CD4-positive, CD25-positive, alpha-beta regulatory T cell (primary cell): ENCODE results near the gene AKT2. TPM values are rescaled to one million over a fixed set of nuclear protein-coding genes. Genes with fewer than 3 reads are reported as not detected.

ENCODE experiments used
- ATAC-seq, 2 donors: fragments of 150-1000 bp; cut with Tn5 transposase; one replicate each; pipeline ENCODE4 v1.10.0; 2021; ENCODE audit warnings: low read depth in 2 of 2, moderate number of reproducible peaks in 2 of 2, moderate library complexity in 1 of 2
- DNase-seq, 3 donors: peaks; one replicate each; pipeline versions ENCODE4 v3.0.0 to v3.0.0-alpha.2; 2012 to 2022; ENCODE audit warnings: mixed read lengths in 1 of 3
- H3K27ac ChIP-seq: one replicate; pipeline ENCODE4 v1.7.0; 2013; ENCODE audit warnings: mild to moderate bottlenecking, low read length; ENCODE audit not compliant: insufficient read depth, poor library complexity, severe bottlenecking
- H3K27me3 ChIP-seq: one replicate; pipeline ENCODE4 v1.7.0; 2013; ENCODE audit warnings: low read length; ENCODE audit not compliant: control insufficient read depth, insufficient read depth
- H3K36me3 ChIP-seq: one replicate; pipeline ENCODE4 v1.7.0; 2013; ENCODE audit warnings: mild to moderate bottlenecking, low read length, moderate library complexity; ENCODE audit not compliant: control insufficient read depth, insufficient read depth
- H3K4me1 ChIP-seq: 2 replicates; pipeline ENCODE4 v1.7.0; 2013; ENCODE audit warnings: mild to moderate bottlenecking, low read length; ENCODE audit not compliant: insufficient read depth, control insufficient read depth, poor library complexity, severe bottlenecking
- H3K4me3 ChIP-seq: one replicate; pipeline ENCODE4 v1.7.0; 2013; ENCODE audit warnings: low read depth, mild to moderate bottlenecking, low read length, moderate library complexity
- H3K9me3 ChIP-seq, 2 experiments: 1 replicate in 1 of 2; 2 replicates in 1 of 2; pipeline ENCODE4 v1.7.0; 2013; ENCODE audit warnings: low read length in 2 of 2, mild to moderate bottlenecking in 1 of 2, moderate library complexity in 1 of 2; ENCODE audit not compliant: control insufficient read depth in 2 of 2
- H3K27ac Mint-ChIP-seq, 3 donors: one replicate each; pipeline ENCODE4 v1.8.0; 2020 to 2022; ENCODE audit warnings: mild to moderate bottlenecking in 3 of 3, mixed read lengths in 3 of 3, moderate library complexity in 2 of 3
- H3K27me3 Mint-ChIP-seq: one replicate; pipeline ENCODE4 v1.8.0; 2022; ENCODE audit warnings: mild to moderate bottlenecking, mixed read lengths
- H3K36me3 Mint-ChIP-seq: one replicate; pipeline ENCODE4 v1.8.0; 2020; ENCODE audit warnings: mixed read lengths
- H3K4me1 Mint-ChIP-seq, 4 donors: one replicate each; pipeline ENCODE4 v1.8.0; 2020 to 2022; ENCODE audit warnings: mixed read lengths in 4 of 4, mild to moderate bottlenecking in 1 of 4
- H3K4me3 Mint-ChIP-seq, 4 donors: one replicate each; pipeline ENCODE4 v1.8.0; 2020 to 2022; ENCODE audit warnings: mild to moderate bottlenecking in 4 of 4, mixed read lengths in 4 of 4, moderate library complexity in 3 of 4
- H3K9me3 Mint-ChIP-seq, 7 donors: one replicate each; pipeline ENCODE4 v1.8.0; 2020 to 2022; ENCODE audit warnings: mixed read lengths in 7 of 7, mild to moderate bottlenecking in 3 of 7, moderate library complexity in 2 of 7
- polyA plus RNA-seq, 4 donors: library from polyadenylated mRNA; unstranded; fragments of 300-500 nt; fragmentation: Illumina TruSeq; gene quantifications; one replicate each; pipeline ENCODE4 v1.2.3, GENCODE V29; 2021
- total RNA-seq: library from RNA; stranded (reverse); gene quantifications from one replicate; pipeline ENCODE4 v1.2.3, GENCODE V29; 2022

AKT2 gene
- total and polyA plus RNA-seq, 5 donors from 2014 or later: 16.4 to 193 (median 25.1) TPM

GRCh38 chr19:40255619-40256166 is 29.5 kb downstream of the AKT2 start:
- no peaks in the 10 kb centered on the region for H3K9me3 ChIP-seq
- H3K27ac ChIP-seq: no peak overlapping the region
- DNase-seq (no peak), ATAC-seq (no peak)
- no peaks in the 10 kb centered on the region for H3K27me3 ChIP-seq
- no peak overlapping the region for H3K4me3 ChIP-seq
- Mint-ChIP-seq H3K27ac (peak overlapping the region in 2 of 3 donors; percentile 69 to 79), H3K36me3 (peaks cover 36% of the 10 kb centered on the region), H3K4me1 (peaks cover 0 to 36% (median 26%) of the 10 kb centered on the region in 4 donors), H3K4me3 (no peak overlapping the region), H3K27me3 (no peaks in the 10 kb centered on the region), H3K9me3 (no peaks in the 10 kb centered on the region)
- H3K36me3 ChIP-seq: peaks cover 47% of the 10 kb centered on the region
- H3K4me1 ChIP-seq: no peaks in the 10 kb centered on the region

GRCh38 chr19:40254714-40255418 is 30.3 kb downstream of the AKT2 start:
- peaks cover 37% of the 10 kb centered on the region for H3K36me3 Mint-ChIP-seq
- ATAC-seq (no peak), DNase-seq (no peak)
- peak overlapping the region in 2 of 3 donors; percentile 66 to 69 for H3K27ac Mint-ChIP-seq
- no peaks in the 10 kb centered on the region for H3K27me3 Mint-ChIP-seq
- no peaks in the 10 kb centered on the region for H3K9me3 ChIP-seq
- no peaks in the 10 kb centered on the region for H3K4me1 ChIP-seq
- H3K9me3 Mint-ChIP-seq: no peaks in the 10 kb centered on the region
- H3K27ac ChIP-seq: no peak overlapping the region
- peaks cover 49% of the 10 kb centered on the region for H3K36me3 ChIP-seq
- no peak overlapping the region for H3K4me3 ChIP-seq
- H3K4me1 Mint-ChIP-seq: peaks cover 0 to 32% (median 25%) of the 10 kb centered on the region in 4 donors
- H3K4me3 Mint-ChIP-seq: peak overlapping the region in 1 of 4 donors; percentile 8
- H3K27me3 ChIP-seq: no peaks in the 10 kb centered on the region

GRCh38 chr19:40253611-40254092 is 31.5 kb downstream of the AKT2 start:
- Histone ChIP-seq H3K9me3 (no peaks in the 10 kb centered on the region), H3K27ac (no peak overlapping the region), H3K4me1 (no peaks in the 10 kb centered on the region), H3K27me3 (no peaks in the 10 kb centered on the region), H3K36me3 (peaks cover 54% of the 10 kb centered on the region), H3K4me3 (no peak overlapping the region)
- no peak for DNase-seq
- Mint-ChIP-seq H3K27ac (no peak overlapping the region), H3K9me3 (no peaks in the 10 kb centered on the region), H3K36me3 (peaks cover 39% of the 10 kb centered on the region), H3K4me3 (no peak overlapping the region), H3K4me1 (peaks cover 0 to 23% (median 18%) of the 10 kb centered on the region in 4 donors), H3K27me3 (no peaks in the 10 kb centered on the region)
- no peak for ATAC-seq

GRCh38 chr19:40252395-40252794 is 32.8 kb downstream of the AKT2 start:
- Histone ChIP-seq H3K4me1 (no peaks in the 10 kb centered on the region), H3K9me3 (no peaks in the 10 kb centered on the region), H3K27me3 (no peaks in the 10 kb centered on the region), H3K27ac (no peak overlapping the region), H3K36me3 (peaks cover 52% of the 10 kb centered on the region), H3K4me3 (no peak overlapping the region)
- peaks cover 0 to 30% (median 14%) of the 10 kb centered on the region in 4 donors for H3K4me1 Mint-ChIP-seq
- H3K4me3 Mint-ChIP-seq: no peak overlapping the region
- H3K27me3 Mint-ChIP-seq: no peaks in the 10 kb centered on the region
- H3K9me3 Mint-ChIP-seq: no peaks in the 10 kb centered on the region
- H3K36me3 Mint-ChIP-seq: peaks cover 43% of the 10 kb centered on the region
- DNase-seq: no peak
- peak overlapping the region in 1 of 3 donors; percentile 42 for H3K27ac Mint-ChIP-seq
- no peak for ATAC-seq

DNA sequence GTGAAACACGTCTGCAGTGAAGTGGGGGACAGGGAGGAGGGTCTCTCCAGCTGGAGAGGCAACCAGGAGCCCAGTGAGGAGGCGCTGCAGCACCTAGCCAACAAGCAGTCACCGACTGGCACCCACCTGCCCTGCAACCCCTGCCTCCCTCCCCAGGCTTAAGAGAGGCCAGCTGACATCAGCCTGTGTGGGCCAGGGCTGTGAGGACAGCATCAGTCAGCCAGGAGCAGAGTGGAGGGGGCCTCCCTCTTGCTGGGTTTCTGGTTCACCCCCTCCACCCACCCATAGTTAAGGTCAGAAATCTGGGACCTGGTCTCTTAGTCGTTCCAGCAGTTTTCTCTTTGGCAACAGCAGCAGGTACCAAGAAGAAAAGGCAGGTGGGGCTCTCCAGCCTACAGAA is 33.2 kb downstream of the AKT2 start:
- H3K4me3 Mint-ChIP-seq: no peak overlapping the region
- no peak for DNase-seq
- H3K9me3 Mint-ChIP-seq: no peaks in the 10 kb centered on the region
- no peak for ATAC-seq
- H3K27me3 Mint-ChIP-seq: no peaks in the 10 kb centered on the region
- Histone ChIP-seq H3K4me3 (no peak overlapping the region), H3K36me3 (peaks cover 52% of the 10 kb centered on the region), H3K4me1 (no peaks in the 10 kb centered on the region), H3K27me3 (no peaks in the 10 kb centered on the region), H3K27ac (no peak overlapping the region), H3K9me3 (no peaks in the 10 kb centered on the region)
- peaks cover 0 to 30% (median 14%) of the 10 kb centered on the region in 4 donors for H3K4me1 Mint-ChIP-seq
- H3K36me3 Mint-ChIP-seq: peaks cover 43% of the 10 kb centered on the region
- H3K27ac Mint-ChIP-seq: peak overlapping the region in 1 of 3 donors; percentile 14

GRCh38 chr19:40251244-40251643 is 33.9 kb downstream of the AKT2 start:
- peaks cover 43% of the 10 kb centered on the region for H3K36me3 Mint-ChIP-seq
- H3K4me3 Mint-ChIP-seq: no peak overlapping the region
- H3K27ac ChIP-seq: no peak overlapping the region
- no peak overlapping the region for H3K27ac Mint-ChIP-seq
- H3K9me3 ChIP-seq: no peaks in the 10 kb centered on the region
- no peaks in the 10 kb centered on the region for H3K27me3 Mint-ChIP-seq
- DNase-seq (no peak), ATAC-seq (no peak)
- no peak overlapping the region for H3K4me3 ChIP-seq
- H3K4me1 ChIP-seq: no peaks in the 10 kb centered on the region
- no peaks in the 10 kb centered on the region for H3K9me3 Mint-ChIP-seq
- no peaks in the 10 kb centered on the region for H3K27me3 ChIP-seq
- peaks cover 48% of the 10 kb centered on the region for H3K36me3 ChIP-seq
- peaks cover 3 to 33% (median 15%) of the 10 kb centered on the region in 4 donors for H3K4me1 Mint-ChIP-seq

GRCh38 chr19:40249781-40250180 is 35.4 kb downstream of the AKT2 start:
- no peaks in the 10 kb centered on the region for H3K9me3 Mint-ChIP-seq
- H3K36me3 ChIP-seq: peaks cover 34% of the 10 kb centered on the region
- no peaks in the 10 kb centered on the region for H3K9me3 ChIP-seq
- ATAC-seq: no peak
- peak overlapping the region in 2 of 3 donors; percentile 25 to 64 for H3K27ac Mint-ChIP-seq
- peaks cover 4 to 35% (median 21%) of the 10 kb centered on the region in 4 donors for H3K4me1 Mint-ChIP-seq
- H3K27ac ChIP-seq: no peak overlapping the region
- H3K36me3 Mint-ChIP-seq: peaks cover 31% of the 10 kb centered on the region
- H3K27me3 Mint-ChIP-seq: no peaks in the 10 kb centered on the region
- no peak overlapping the region for H3K4me3 ChIP-seq
- no peak for DNase-seq
- H3K4me1 ChIP-seq: no peaks in the 10 kb centered on the region
- H3K4me3 Mint-ChIP-seq: no peak overlapping the region
- no peaks in the 10 kb centered on the region for H3K27me3 ChIP-seq
